Ascending aorta (tissue), 2 donors: Measurements from ENCODE around the gene PRODH2. TPM values are rescaled to one million over a fixed set of nuclear protein-coding genes. Genes with fewer than 3 reads are reported as not detected.
A peak's percentile ranks its signal among the peaks of the same experiment; 100 is the strongest.

Source experiments
- DNase-seq, 2 donors: peaks; one replicate each; pipeline ENCODE4 v3.0.0-alpha.2; 2019; ENCODE audit warnings: low spot score in 2 of 2
- H3K27ac ChIP-seq, 2 donors: fragments of 200-600 bp; sonication (generic); one replicate each; pipeline ENCODE4 v1.5.1; 2016 to 2017; ENCODE audit warnings: mild to moderate bottlenecking in 1 of 2
- H3K27me3 ChIP-seq: fragments of 200-600 bp; sonication (generic); one replicate; pipeline ENCODE4 v1.5.1; 2017
- H3K36me3 ChIP-seq, 2 donors: fragments of 200-600 bp; sonication (generic); one replicate each; pipeline ENCODE4 v1.5.1; 2016
- H3K4me1 ChIP-seq, 2 donors: fragments of 200-600 bp; sonication (generic); one replicate each; pipeline ENCODE4 v1.5.1; 2016 to 2017; ENCODE audit warnings: mild to moderate bottlenecking in 1 of 2
- H3K4me3 ChIP-seq, 2 donors: fragments of 200-600 bp; sonication (generic); one replicate each; pipeline ENCODE4 v1.5.1; 2016 to 2017; ENCODE audit warnings: mild to moderate bottlenecking in 1 of 2
- H3K9me3 ChIP-seq, 2 donors: fragments of 200-600 bp; sonication (generic); one replicate each; pipeline ENCODE4 v1.5.1; 2016
- CTCF ChIP-seq, 3 experiments: fragments of 200-600 bp in 2 of 3; fragments of 450-650 bp in 1 of 3; sonication (generic) in 2 of 3; IDR thresholded peaks; one replicate each; pipeline ENCODE4 v1.5.1; 2016 to 2019; ENCODE audit warnings: antibody characterized with exemption in 3 of 3, mild to moderate bottlenecking in 1 of 3, moderate library complexity in 1 of 3
- intact Hi-C: fragments of 100-400 bp; cut with DNase I; formaldehyde crosslinking; loops from one replicate; pipeline ENCODE4 v1.15.1; 2023
- total RNA-seq: library from RNA; depleted of rRNA; stranded (reverse); fragments of >200 nt; gene quantifications from one replicate; pipeline ENCODE4 v1.1.0, GENCODE V29; 2016

PRODH2 gene
- total RNA-seq, 1 donor from 2014 or later = not detected

GRCh38 chr19:35779033-35779432, 33.6 kb downstream of the PRODH2 start:
- TF ChIP-seq CTCF (IDR thresholded peaks at IDR 0.05) = no peak
- H3K9me3 ChIP-seq = no peaks in the 10 kb centered on the region
- H3K4me1 ChIP-seq = peaks cover 5 to 14% of the 10 kb centered on the region in 2 donors
- intact Hi-C loops = loop anchor here (5.0 to 10.0 kb wide), 3 partner anchors 77 to 232 kb away; partner anchors contain the start of genes TMEM147 and ZBTB32
- no peak overlapping the region for H3K4me3 ChIP-seq
- no peaks in the 10 kb centered on the region for H3K27me3 ChIP-seq
- H3K36me3 ChIP-seq = peaks cover 20 to 32% of the 10 kb centered on the region in 2 donors
- no peak for DNase-seq
- H3K27ac ChIP-seq = no peak overlapping the region

GRCh38 chr19:35777961-35778360, 34.7 kb downstream of the PRODH2 start:
- Histone ChIP-seq H3K9me3 (no peaks in the 10 kb centered on the region), H3K4me3 (no peak overlapping the region), H3K4me1 (peaks cover 5 to 14% of the 10 kb centered on the region in 2 donors), H3K27me3 (no peaks in the 10 kb centered on the region), H3K27ac (no peak overlapping the region), H3K36me3 (peaks cover 19 to 32% of the 10 kb centered on the region in 2 donors)
- DNase-seq = no peak
- intact Hi-C loops = loop anchor here (5.0 to 10.0 kb wide), 3 partner anchors 76 to 231 kb away; partner anchors contain the start of genes TMEM147 and ZBTB32
- TF ChIP-seq CTCF (IDR thresholded peaks at IDR 0.05) = no peak

GRCh38 chr19:35777086-35777841, 35.4 kb downstream of the PRODH2 start:
- intact Hi-C loops = loop anchor here (5.0 to 10.0 kb wide), 3 partner anchors 75 to 230 kb away; partner anchors contain the start of genes TMEM147 and ZBTB32
- Histone ChIP-seq H3K4me3 (no peak overlapping the region), H3K9me3 (no peaks in the 10 kb centered on the region), H3K27me3 (no peaks in the 10 kb centered on the region), H3K27ac (no peak overlapping the region), H3K4me1 (peaks cover 5 to 14% of the 10 kb centered on the region in 2 donors), H3K36me3 (peaks cover 13 to 25% of the 10 kb centered on the region in 2 donors)
- TF ChIP-seq CTCF (IDR thresholded peaks at IDR 0.05) = no peak
- DNase-seq = no peak

DNA sequence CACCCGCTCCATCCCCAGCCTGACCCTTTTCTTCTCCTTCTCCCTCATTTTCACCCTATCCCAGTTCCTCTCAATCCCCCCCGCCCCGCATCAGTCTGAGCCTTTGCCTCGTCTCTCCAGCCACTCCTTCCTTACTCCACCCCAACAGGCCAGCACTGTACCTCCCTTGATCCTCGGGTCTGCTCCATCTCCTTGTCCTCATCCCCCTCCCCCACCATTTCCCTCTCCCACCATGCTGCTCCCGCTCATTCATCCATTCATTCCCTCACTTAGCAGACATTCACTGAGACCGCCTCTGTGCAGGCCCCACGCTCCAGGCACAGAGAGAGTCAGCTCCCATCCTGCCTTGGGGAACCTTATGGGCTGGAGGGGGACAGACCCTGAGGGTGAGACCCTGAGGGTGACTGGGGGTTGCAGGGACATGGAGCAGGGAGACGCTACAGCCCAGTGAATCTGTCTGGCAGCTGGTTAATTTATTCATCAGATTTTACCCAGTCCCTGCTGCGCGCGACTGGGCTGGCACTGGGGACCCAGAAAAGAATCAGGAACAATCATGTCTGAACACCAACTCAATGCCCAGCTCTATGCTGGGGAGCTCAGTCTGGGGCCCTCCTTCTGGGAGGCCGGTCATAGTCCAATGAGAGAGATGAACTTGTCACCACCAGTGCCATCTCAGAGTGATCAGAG, 36.4 kb downstream of the PRODH2 start:
- TF ChIP-seq CTCF (IDR thresholded peaks at IDR 0.05) = no peak
- Histone ChIP-seq H3K4me1 (peaks cover 5 to 14% of the 10 kb centered on the region in 2 donors), H3K9me3 (no peaks in the 10 kb centered on the region), H3K4me3 (peak overlapping the region; percentile 84 to 88), H3K36me3 (peaks cover 12 to 17% of the 10 kb centered on the region in 2 donors), H3K27ac (peak overlapping the region in 1 of 2 donors; percentile 59), H3K27me3 (no peaks in the 10 kb centered on the region)
- intact Hi-C loops = loop anchor here (5.0 to 10.0 kb wide), 3 partner anchors 74 to 229 kb away; partner anchors contain the start of genes TMEM147 and ZBTB32
- no peak for DNase-seq

DNA sequence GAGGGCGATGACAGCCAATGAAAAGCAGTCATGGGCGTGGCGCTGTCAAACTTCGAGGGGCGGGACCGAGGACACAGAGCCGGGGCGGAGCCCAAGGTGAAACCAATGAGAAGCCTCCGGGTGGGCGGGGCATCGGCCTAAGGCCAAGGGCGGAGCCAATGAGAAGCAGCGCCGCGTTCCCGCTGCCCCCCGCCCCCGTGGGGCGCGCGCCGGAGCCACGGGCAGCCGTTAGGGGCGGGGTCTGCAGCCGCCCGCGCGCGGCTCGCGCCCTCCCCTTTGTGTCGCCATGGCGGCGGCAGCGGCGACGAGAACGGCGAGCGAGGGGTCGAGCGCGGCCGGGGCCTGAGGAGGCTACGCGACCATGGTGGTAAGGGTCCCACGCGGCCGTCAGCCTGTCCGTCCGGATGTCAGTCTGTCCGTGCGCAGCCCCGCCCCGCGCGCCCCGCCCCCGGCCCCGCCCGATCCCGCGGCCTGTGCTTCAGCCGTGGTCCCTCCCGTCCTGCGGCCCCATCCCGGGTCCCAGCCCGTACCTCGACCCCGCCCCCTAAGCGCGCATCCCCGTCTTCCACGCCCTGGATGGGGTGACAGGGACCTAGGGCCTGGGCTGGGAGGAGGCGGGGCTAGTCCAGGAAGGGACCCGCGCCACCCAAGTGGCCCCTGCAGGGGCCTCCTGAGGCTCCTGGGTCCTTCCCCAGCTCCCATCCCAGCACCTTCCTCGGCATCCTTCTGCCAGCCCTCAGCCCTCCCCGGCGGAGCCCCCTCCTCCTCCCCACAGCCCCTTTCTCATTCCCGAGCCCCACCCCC, 37.1 kb downstream of the PRODH2 start, which contains the start of gene ARHGAP33:
TSS of gene ARHGAP33 (plus strand) at position 267 of the 804 bp plus-strand sequence. CDS start at position 362, 95 bp downstream.
- peak within 1 kb of the TSS; percentile 59 to 61 for H3K27ac ChIP-seq
- H3K4me1 ChIP-seq = peaks cover 5 to 14% of the 10 kb centered on the region in 2 donors
- no peak for TF ChIP-seq CTCF (IDR thresholded peaks at IDR 0.05)
- H3K27me3 ChIP-seq = no peaks in the 10 kb centered on the region
- peaks cover 5 to 9% of the 10 kb centered on the region in 2 donors for H3K36me3 ChIP-seq
- H3K4me3 ChIP-seq = peak within 1 kb of the TSS; percentile 84 to 88
- intact Hi-C loops = loop anchor here (1.0 to 10.0 kb wide), 8 partner anchors 17 to 279 kb away; partner anchors contain the start of genes PROSER3, PSENEN, THAP8 and TMEM147
- H3K9me3 ChIP-seq = no peaks in the 10 kb centered on the region
- peak; percentile 96 to 99 for DNase-seq
